ENCODE results near the gene CUX1. TPM values are rescaled to one million over a fixed set of nuclear protein-coding genes. Genes with fewer than 3 reads are reported as not detected.
"Not testable (repeated sequence)": the region's sequence is repeated elsewhere in the genome, so short reads cannot be mapped to it uniquely, and the experiment has no call there.

Gene CUX1
- total and polyA plus RNA-seq, 2 donors (not counting 1 experiment from before 2014, with no cell fraction given): 22.7 to 38.1 TPM

GRCh38 chr7:102321351-102322201, 504.1 kb downstream of the CUX1 start:
- H2AFZ ChIP-seq (ENCODE audit: low read length): no peak overlapping the region
- DNase-seq (ENCODE audit: low read depth in 2 of 2): no peak
- H3K4me3 ChIP-seq (replicated peaks in 1 of 4; ENCODE audit: control extremely low read depth in 1 of 4, insufficient read depth in 1 of 4, low read depth in 3 of 4, low read length in 4 of 4): no peak overlapping the region
- no peak overlapping the region for H3K9ac ChIP-seq (ENCODE audit: insufficient read depth, low read length)
- TF ChIP-seq EZH2 (IDR thresholded peaks at IDR 0.05; ENCODE audit: low read length, missing control alignments) (no peak), CTCF (conservative IDR thresholded peaks at IDR 0.05 in 1 of 2, IDR thresholded peaks at IDR 0.05 in 1 of 2; ENCODE audit: low read depth in 1 of 2, low read length in 2 of 2) (no peak)
- H3K4me1 ChIP-seq (ENCODE audit: control insufficient read depth, extremely low read depth, insufficient read depth, low read length): no peaks in the 10 kb centered on the region
- H4K20me1 ChIP-seq (ENCODE audit: control insufficient read depth, extremely low read depth, insufficient read depth, low read length): no peaks in the 10 kb centered on the region
- no peaks in the 10 kb centered on the region for H3K9me3 ChIP-seq (ENCODE audit: control insufficient read depth, insufficient read depth, low read depth, low read length)
- H3K36me3 ChIP-seq (ENCODE audit: control insufficient read depth, insufficient read depth, low read length): no peaks in the 10 kb centered on the region
- no peaks in the 10 kb centered on the region for H3K79me2 ChIP-seq (ENCODE audit: control insufficient read depth, insufficient read depth, low read length)
- H3K27me3 ChIP-seq (ENCODE audit: control insufficient read depth, insufficient read depth, low read length): no peaks in the 10 kb centered on the region
- H3K4me2 ChIP-seq (ENCODE audit: extremely low read depth, insufficient read depth, low read length): no peak overlapping the region
- H3K27ac ChIP-seq (ENCODE audit: insufficient read depth, low read length): no peak overlapping the region

- H3K9me3 ChIP-seq (ENCODE audit: control insufficient read depth, insufficient read depth, low read depth, low read length): no peaks in the 10 kb centered on the region
- no peak overlapping the region for H3K4me2 ChIP-seq (ENCODE audit: extremely low read depth, insufficient read depth, low read length)
- no peaks in the 10 kb centered on the region for H3K4me1 ChIP-seq (ENCODE audit: control insufficient read depth, extremely low read depth, insufficient read depth, low read length)
- no peaks in the 10 kb centered on the region for H3K36me3 ChIP-seq (ENCODE audit: control insufficient read depth, insufficient read depth, low read length)
- no peak overlapping the region for H3K9ac ChIP-seq (ENCODE audit: insufficient read depth, low read length)
- no peak overlapping the region for H3K27ac ChIP-seq (ENCODE audit: insufficient read depth, low read length)
- no peak overlapping the region for H3K4me3 ChIP-seq (replicated peaks in 1 of 4; ENCODE audit: control extremely low read depth in 1 of 4, insufficient read depth in 1 of 4, low read depth in 3 of 4, low read length in 4 of 4)
- TF ChIP-seq EZH2 (IDR thresholded peaks at IDR 0.05; ENCODE audit: low read length, missing control alignments): no peak
- TF ChIP-seq CTCF (conservative IDR thresholded peaks at IDR 0.05 in 1 of 2, IDR thresholded peaks at IDR 0.05 in 1 of 2; ENCODE audit: low read depth in 1 of 2, low read length in 2 of 2): no peak
- H2AFZ ChIP-seq (ENCODE audit: low read length): no peak overlapping the region
- no peak for DNase-seq (ENCODE audit: low read depth in 2 of 2)
- H4K20me1 ChIP-seq (ENCODE audit: control insufficient read depth, extremely low read depth, insufficient read depth, low read length): no peaks in the 10 kb centered on the region
- no peaks in the 10 kb centered on the region for H3K79me2 ChIP-seq (ENCODE audit: control insufficient read depth, insufficient read depth, low read length)
- no peaks in the 10 kb centered on the region for H3K27me3 ChIP-seq (ENCODE audit: control insufficient read depth, insufficient read depth, low read length)
These were observed 504.8 kb downstream of the CUX1 start for GRCh38 chr7:102322202-102322715.

GRCh38 chr7:102323914-102324195, 506.4 kb downstream of the CUX1 start:
- no peak overlapping the region for H3K4me3 ChIP-seq (replicated peaks in 1 of 4; ENCODE audit: control extremely low read depth in 1 of 4, insufficient read depth in 1 of 4, low read depth in 3 of 4, low read length in 4 of 4)
- no peaks in the 10 kb centered on the region for H3K36me3 ChIP-seq (ENCODE audit: control insufficient read depth, insufficient read depth, low read length)
- no peaks in the 10 kb centered on the region for H3K4me1 ChIP-seq (ENCODE audit: control insufficient read depth, extremely low read depth, insufficient read depth, low read length)
- no peak overlapping the region for H2AFZ ChIP-seq (ENCODE audit: low read length)
- no peaks in the 10 kb centered on the region for H3K27me3 ChIP-seq (ENCODE audit: control insufficient read depth, insufficient read depth, low read length)
- H3K4me2 ChIP-seq (ENCODE audit: extremely low read depth, insufficient read depth, low read length): no peak overlapping the region
- no peak for DNase-seq (ENCODE audit: low read depth in 2 of 2)
- H3K27ac ChIP-seq (ENCODE audit: insufficient read depth, low read length): no peak overlapping the region
- no peak for TF ChIP-seq EZH2 (IDR thresholded peaks at IDR 0.05; ENCODE audit: low read length, missing control alignments)
- TF ChIP-seq CTCF (conservative IDR thresholded peaks at IDR 0.05 in 1 of 2, IDR thresholded peaks at IDR 0.05 in 1 of 2; ENCODE audit: low read depth in 1 of 2, low read length in 2 of 2): no peak
- no peak overlapping the region for H3K9ac ChIP-seq (ENCODE audit: insufficient read depth, low read length)
- H3K9me3 ChIP-seq (ENCODE audit: control insufficient read depth, insufficient read depth, low read depth, low read length): no peaks in the 10 kb centered on the region
- H4K20me1 ChIP-seq (ENCODE audit: control insufficient read depth, extremely low read depth, insufficient read depth, low read length): no peaks in the 10 kb centered on the region
- no peaks in the 10 kb centered on the region for H3K79me2 ChIP-seq (ENCODE audit: control insufficient read depth, insufficient read depth, low read length)

GRCh38 chr7:102325106-102325505, 507.7 kb downstream of the CUX1 start:
- DNase-seq (ENCODE audit: low read depth in 2 of 2); H3K4me1 ChIP-seq (ENCODE audit: control insufficient read depth, extremely low read depth, insufficient read depth, low read length): not testable (repeated sequence)

More at GRCh38 chr7:102325106-102325505, 507.7 kb downstream of the CUX1 start:
- not testable (repeated sequence) for H3K9me3 ChIP-seq (ENCODE audit: control insufficient read depth, insufficient read depth, low read depth, low read length); H3K27me3 ChIP-seq (ENCODE audit: control insufficient read depth, insufficient read depth, low read length); H3K4me3 ChIP-seq (replicated peaks in 1 of 4; ENCODE audit: control extremely low read depth in 1 of 4, insufficient read depth in 1 of 4, low read depth in 3 of 4, low read length in 4 of 4); H3K9ac ChIP-seq (ENCODE audit: insufficient read depth, low read length); H3K27ac ChIP-seq (ENCODE audit: insufficient read depth, low read length); H3K4me2 ChIP-seq (ENCODE audit: extremely low read depth, insufficient read depth, low read length); H3K36me3 ChIP-seq (ENCODE audit: control insufficient read depth, insufficient read depth, low read length); H2AFZ ChIP-seq (ENCODE audit: low read length); H4K20me1 ChIP-seq (ENCODE audit: control insufficient read depth, extremely low read depth, insufficient read depth, low read length); H3K79me2 ChIP-seq (ENCODE audit: control insufficient read depth, insufficient read depth, low read length)

Measured in fibroblast of lung (primary cell).